GM19395 (cell line): ENCODE results near the gene TCF19.
"Not testable (repeated sequence)": the region's sequence is repeated elsewhere in the genome, so short reads cannot be mapped to it uniquely, and the experiment has no call there.

ENCODE experiments used
- ATAC-seq: cut with Tn5 transposase; IDR thresholded peaks from one replicate; pipeline ENCODE4 v1.9.1; 2021; ENCODE audit warnings: mild to moderate bottlenecking, moderate library complexity; ENCODE audit not compliant: unreplicated experiment

The TCF19 gene

GRCh38 chr6:31179042-31179386 is 20.6 kb downstream of the TCF19 start:
- no peak for ATAC-seq

GRCh38 chr6:31179896-31180295 is 21.5 kb downstream of the TCF19 start:
- no peak for ATAC-seq

- no peak for ATAC-seq
These were observed 22.1 kb downstream of the TCF19 start for GRCh38 chr6:31180500-31180899.

- ATAC-seq: not testable (repeated sequence)
These were observed 24.9 kb downstream of the TCF19 start for GRCh38 chr6:31183287-31183686.

GRCh38 chr6:31183859-31184258 is 25.5 kb downstream of the TCF19 start:
- ATAC-seq: not testable (repeated sequence)

- not testable (repeated sequence) for ATAC-seq
These were observed 27.3 kb downstream of the TCF19 start for GRCh38 chr6:31185695-31186051.

GRCh38 chr6:31186052-31186734 is 27.8 kb downstream of the TCF19 start:
- no peak for ATAC-seq

GRCh38 chr6:31187780-31188194 is 29.4 kb downstream of the TCF19 start:
- no peak for ATAC-seq

GRCh38 chr6:31189223-31189622 is 30.8 kb downstream of the TCF19 start:
- ATAC-seq: not testable (repeated sequence)

- ATAC-seq: peak; percentile 63
These were observed 32.1 kb downstream of the TCF19 start for GRCh38 chr6:31190488-31190887.

GRCh38 chr6:31192431-31193105 is 34.2 kb downstream of the TCF19 start:
- not testable (repeated sequence) for ATAC-seq

GRCh38 chr6:31193206-31193605 is 34.8 kb downstream of the TCF19 start:
- ATAC-seq: no peak

- no peak for ATAC-seq
These were observed 35.9 kb downstream of the TCF19 start for GRCh38 chr6:31194061-31194834.

GRCh38 chr6:31195308-31195979 is 37.1 kb downstream of the TCF19 start:
- ATAC-seq: not testable (repeated sequence)

GRCh38 chr6:31196251-31197022 is 38.0 kb downstream of the TCF19 start:
- ATAC-seq: peak; percentile 3

- ATAC-seq: peak; percentile 62
These were observed 39.3 kb downstream of the TCF19 start for GRCh38 chr6:31197559-31198305.

- not testable (repeated sequence) for ATAC-seq
These were observed 40.7 kb downstream of the TCF19 start for GRCh38 chr6:31199105-31199452.

- no peak for ATAC-seq
These were observed 44.1 kb downstream of the TCF19 start for GRCh38 chr6:31202259-31203166.
